Kidney tubule cell (primary cell): ENCODE measurements around the gene RYK.
"Not testable (repeated sequence)": the region's sequence is repeated elsewhere in the genome, so short reads cannot be mapped to it uniquely, and the experiment has no call there.

Experiments used
- DNase-seq: peaks from one replicate; pipeline ENCODE4 v3.0.0-alpha.2; 2018; ENCODE audit warnings: low spot score

The RYK gene

DNA sequence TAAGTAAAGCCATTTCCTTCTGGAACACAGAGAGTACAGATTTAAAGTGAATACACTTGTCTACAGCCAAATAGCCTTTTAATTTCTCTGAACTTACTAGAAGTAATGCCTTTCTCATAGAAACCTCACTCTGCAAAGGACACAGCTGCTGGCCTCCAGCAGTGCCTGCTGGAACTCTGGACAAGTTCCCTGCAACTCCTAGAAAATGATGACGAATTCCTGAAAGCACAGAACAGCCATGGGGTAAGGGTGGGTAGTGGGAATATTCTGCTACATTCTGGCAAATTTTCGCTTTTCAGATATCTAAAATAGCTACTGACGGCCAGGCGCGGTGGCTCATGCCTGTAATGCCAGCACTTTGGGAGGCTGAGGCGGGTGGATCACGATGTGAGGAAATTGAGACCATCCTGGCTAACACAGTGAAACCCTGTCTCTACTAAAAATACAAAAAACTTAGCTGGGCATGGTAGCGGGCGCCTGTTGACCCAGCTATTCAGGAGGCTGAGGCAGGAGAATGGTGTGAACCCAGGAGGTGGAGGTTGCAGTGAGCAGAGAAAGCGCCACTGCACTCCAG is 34.4 kb downstream of the RYK start:
- DNase-seq = no peak

DNA sequence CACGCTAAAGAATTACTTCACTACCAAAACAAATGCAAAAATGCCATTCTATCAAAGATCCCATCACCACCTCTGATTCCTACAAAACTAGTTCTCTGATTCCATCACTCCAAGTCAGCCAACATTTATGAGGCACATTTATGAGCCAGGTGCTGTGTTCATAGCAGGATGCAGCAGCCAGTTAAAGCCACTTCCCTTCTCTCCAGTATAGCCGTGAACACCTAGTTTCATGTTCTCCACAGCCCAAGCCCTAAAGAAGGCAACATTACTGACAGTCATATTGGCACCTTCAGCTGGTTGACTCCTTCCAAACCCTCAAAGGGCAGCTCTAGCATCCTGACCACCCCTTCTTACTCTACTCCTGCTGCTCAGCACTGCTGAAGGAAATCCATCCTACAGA is 36.4 kb downstream of the RYK start:
- no peak for DNase-seq

DNA sequence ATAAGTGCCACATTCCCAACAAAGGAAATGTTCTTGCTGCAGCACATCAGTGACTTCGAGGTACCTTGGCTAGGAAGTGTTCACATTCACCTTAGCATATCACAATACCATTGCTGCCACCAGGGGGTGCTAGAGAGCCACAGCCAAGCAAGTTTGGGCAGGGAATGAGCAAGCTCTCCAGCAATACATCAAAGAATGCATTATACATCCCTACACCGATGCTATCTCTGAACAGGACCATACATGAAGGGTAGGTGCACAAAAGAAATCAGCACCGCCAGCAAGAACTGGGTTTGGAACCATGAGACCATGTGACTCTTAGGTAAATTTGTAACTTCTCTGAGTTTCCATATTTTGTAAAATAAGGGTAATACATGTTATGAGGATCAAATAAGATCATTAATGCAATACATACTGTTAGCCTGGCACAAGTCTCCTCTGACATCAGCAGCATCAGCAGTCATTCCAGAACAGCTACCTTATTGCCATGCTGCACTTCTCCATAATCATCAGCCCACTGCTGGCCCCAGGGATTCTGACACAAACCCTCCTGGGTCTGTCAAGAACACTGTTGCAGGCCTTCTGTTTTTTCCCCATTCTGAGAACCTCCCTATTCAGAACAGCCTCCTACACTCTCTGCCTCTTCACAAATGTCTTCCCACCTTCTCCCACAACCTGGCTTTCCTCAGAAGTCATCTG is 37.5 kb downstream of the RYK start:
- peak; percentile 81 for DNase-seq

DNA sequence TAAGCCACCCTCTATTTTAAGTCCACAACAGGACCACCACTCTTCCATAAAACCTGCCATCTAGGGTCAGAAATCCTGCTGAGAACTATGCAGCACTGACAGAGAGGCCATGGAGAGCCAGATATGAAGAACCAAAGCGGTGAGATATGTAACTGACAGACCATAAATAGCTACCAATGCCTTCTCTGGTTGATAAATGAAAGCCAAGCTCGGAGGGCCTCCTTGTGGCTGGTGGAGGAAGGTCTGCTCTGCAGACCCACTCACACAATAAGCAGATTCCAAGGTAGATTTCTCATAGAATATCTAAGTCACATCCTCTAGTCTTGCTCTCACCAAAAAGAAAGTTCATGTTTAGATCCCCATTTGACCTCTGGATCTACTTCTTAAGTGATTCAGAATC is 38.9 kb downstream of the RYK start:
- peak; percentile 56 for DNase-seq

DNA sequence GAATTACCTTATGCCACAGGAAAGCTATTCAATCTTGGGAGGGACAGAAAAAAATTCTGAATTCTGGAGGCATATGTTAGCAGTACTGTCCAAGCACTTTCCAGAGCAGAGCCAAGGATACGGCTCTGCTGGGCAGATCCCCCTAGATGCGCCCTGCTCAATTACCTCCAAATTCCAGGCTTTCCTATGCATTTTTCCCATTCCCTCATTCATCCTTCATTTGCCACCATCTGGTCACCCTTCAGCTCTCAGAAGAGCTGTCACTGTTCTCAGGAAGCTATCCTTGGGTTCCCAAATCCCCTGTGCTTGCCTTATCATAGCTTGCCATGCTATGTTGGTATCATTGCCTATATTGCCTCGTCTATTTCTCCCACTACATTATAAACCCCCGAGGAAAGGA is 45.2 kb downstream of the RYK start:
- no peak for DNase-seq

DNA sequence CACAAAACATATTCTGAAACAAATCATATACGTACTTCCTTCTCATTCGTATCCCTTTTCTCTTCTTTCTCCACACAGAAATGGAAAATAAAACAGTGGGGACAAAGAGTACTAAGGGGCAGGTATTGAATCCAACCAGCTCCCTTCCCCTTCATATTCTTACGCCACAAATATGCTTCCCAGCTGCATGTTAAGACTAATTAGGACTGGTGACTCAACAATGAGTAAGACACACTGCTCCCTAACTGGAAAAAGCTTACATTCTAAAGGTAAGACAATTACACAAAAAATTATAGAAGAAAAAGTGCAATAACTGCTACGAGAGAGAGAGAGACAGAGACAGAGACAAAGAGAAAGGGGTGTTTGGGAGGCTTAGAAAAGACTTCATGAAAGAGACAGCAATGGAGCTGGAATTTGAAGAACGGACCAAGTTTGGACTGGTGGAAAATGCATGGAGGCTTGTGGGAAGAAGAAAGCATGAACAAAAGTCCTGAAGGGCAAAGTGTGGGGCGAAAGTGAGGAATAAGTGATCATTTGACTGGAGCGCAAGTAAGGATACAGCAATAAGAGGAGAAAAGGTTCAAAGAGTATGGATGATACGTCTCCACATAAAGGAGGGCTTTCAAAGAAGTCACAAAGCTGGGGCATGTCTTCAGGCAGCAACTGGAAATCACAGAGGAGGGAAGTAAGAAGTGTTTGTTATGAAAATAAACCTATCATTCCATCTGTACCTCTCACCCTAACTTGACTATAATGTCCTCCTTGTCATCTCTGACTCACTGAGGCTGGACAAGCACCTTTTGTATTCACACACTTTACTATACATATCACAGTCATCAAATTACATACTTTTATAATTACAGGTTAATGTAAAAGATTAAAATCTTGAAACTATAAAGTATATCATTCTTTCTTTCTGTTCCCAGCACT is 49.2 kb downstream of the RYK start:
- peak; percentile 79 for DNase-seq

DNA sequence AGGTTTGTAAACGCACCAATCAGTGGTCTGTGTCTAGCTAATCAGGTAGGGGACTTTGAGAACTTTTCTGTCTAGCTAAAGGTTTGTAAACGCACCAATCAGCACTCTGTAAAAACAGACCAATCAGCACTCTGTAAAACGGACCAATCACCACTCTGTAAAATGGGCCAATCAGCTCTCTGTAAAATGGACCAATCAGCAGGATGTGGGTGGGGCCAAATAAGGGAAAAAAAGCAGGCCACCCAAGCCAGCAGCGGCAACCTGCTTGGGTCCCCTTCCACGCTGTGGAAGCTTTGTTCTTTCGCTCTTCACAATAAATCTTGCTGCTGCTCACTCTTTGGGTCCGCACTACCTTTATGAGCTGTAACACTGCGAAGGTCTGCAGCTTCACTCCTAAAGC is 50.8 kb downstream of the RYK start:
- not testable (repeated sequence) for DNase-seq

DNA sequence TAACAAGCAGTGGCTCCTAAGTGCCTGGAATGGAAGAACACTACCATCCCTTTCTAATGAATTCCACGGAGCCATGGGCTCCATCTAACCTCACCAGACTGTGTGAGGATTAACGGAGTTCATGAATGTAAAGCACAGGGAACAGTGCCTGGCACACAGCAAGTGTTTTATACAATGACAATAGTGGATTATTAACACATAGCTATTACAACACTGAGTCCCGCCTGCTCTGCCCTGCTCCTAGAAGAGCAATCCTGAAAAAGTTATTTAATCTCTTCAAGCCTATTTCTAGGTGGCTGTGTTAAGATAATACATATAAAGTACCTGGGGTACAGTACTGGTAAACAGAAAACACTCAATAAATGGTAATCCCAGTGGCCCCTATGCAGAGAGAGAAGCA is 51.4 kb downstream of the RYK start:
- no peak for DNase-seq

DNA sequence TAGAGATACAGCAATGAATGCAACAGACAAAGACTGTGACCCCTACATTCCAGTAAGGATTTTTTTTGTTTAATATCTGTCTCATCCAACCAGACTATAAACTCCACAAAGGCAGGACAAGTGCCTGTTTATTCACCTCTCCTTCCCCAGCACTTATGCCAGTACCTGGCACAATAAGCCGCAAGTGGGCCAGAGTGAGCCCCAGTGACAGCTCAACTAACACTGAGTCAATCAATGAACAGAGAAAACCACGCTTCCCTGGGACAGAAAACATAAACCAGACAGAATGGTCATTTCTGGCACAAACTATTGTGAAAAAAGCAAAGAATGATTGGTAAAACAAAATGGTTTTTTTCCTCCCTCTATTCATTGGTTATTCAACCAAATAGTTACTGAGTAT is 52.2 kb downstream of the RYK start:
- no peak for DNase-seq

DNA sequence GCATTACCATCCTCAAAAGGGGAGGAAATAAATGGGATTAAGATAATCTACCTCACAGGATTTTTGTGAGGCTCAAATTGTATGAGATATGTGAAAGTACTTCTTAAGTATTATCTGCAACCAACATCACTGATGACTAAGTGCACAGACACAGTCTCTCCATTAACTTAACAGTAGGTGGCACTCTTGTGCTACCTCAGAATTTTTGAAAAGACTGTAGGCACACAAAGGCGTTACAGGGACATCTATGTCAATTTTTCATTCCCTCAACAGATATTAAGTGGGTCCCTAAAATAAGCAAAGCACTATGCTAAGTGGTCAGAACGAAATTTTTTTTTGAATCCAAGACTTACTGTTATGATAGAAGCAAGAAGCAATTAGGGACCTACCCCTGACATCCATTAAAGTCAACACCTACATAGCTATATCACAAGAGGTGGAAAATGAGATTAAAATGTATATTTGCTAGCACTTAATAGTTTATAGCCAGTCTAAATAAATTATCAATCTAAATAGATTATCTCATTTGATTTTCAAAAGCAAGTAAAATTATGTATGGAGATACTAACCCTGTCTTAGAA is 52.9 kb downstream of the RYK start:
- peak; percentile 73 for DNase-seq

DNA sequence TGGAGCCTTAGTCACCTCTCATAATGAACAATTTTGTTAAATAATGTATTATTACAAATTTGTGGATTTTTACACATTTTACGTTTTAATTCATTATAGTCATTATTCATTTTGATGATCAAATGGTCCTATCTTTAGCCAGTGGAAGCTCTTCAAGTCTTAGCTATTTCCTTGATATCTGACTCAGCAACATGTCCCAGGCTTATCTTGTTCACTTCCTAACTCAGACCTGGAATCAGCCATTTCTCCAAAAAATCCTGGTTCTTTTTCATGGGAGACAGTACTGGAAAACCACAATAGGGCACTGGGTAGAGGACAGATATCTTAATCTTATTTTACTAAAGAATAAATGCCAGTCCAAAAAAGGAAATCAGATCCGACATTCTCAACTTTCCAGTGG is 56.4 kb downstream of the RYK start:
- no peak for DNase-seq

DNA sequence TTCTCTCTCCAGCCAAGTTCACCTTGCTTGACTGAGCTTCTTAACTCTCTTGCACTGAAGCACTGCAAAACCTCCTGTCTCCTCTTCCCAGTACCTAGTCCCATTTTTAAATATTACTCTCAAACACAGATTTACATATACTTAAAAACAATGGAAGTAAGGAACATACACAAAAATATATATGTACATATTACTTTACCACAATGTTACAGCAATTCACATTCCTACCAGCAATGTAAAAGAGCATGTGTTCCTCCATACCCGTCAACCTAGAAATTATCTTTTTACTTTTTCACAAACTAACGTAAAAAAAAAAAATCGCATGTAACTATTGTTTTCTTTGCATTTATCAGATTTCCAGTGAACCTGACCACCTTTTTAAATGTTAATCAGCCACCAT is 60.4 kb downstream of the RYK start:
- DNase-seq = no peak

DNA sequence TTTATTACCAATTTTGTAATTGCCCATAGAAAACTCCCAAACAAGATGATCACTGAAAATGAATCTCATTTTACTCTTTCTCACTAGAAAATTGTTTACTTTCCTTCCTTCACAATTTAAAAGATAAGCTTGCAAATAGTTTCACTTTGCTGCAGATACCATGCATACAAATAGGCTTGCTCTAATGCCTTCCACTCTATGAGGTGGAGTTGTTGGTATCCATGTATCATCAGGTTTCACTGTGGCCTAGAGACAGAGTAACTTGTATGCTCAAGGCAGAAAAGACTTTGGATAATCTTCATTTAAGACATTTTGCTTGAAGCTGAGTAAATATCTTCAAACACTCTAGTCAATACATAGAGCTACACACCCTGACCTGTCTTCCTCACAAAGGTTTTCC is 60.8 kb downstream of the RYK start:
- peak; percentile 1 for DNase-seq

DNA sequence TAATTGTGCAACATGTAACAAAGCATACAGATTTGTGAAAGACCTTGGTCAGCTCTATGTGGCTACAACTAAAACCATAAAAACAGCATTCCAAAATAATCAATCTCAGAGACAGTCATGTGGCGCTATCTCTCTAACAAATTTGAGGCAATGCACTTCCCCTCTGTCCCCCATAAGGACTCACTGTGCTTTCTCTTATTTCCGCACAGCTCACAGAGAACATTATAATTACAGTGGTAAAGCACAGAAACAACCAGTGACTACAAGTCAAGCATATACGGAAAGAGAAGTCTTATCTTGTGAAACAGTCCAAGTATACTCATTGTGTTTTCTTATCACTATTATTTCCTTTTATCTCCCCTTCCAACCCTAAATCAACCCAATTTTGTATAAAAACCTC is 64.3 kb downstream of the RYK start:
- DNase-seq = no peak

DNA sequence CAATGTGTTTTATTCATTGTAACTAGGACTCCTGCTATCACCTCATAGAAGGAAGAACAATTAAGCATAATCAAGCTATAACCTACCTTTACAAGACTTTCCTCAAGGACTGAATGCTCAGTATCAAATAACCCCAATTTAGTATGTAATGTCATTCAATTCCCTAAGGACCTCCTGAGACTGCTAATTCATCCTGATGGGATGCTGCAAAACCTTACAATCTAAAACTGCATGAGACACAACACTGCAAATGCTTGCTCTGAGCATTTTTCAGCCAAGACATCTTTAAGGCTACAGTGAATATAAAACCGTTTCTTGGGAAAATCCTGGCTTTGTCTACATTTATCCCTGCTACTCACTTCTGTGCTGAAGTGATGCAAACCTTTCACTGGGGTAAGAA is 69.9 kb downstream of the RYK start:
- no peak for DNase-seq

DNA sequence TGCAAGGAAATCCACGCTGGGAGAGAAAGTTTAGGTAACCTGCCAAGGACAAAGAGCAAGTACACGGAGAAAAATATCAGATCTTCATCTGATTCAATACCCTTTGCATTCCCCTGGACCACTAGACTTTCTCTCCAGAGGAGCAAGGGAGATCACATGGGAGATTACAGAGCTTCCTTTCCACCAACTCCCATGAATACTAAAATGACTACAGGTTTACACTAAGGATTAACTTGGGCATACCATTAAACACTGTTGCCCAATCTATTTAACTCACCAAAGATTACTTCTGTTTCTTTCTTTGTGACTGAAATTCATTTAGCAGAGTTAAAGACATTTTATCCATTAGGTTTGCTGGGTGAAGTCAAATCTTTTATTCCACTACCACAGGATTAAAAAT is 71.2 kb downstream of the RYK start:
- DNase-seq = no peak

DNA sequence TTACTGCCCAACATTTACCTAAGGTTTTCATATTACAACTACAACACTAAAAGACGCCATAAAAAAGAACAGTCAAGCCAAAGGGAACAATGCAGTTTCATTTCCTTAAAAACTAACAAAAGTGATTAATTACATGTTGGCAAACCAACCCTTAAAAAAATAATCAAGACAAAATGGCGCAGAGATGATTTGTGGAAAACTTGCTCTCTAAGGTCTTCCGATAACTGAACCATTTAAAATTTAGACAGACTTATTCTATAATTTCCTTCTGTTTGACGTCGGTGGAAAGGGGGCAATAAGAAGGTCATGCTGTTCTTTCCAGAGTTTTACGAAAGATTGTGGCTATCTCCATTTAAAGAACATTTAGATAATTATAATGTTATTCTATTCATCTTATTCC is 87.6 kb downstream of the RYK start:
- DNase-seq = no peak

DNA sequence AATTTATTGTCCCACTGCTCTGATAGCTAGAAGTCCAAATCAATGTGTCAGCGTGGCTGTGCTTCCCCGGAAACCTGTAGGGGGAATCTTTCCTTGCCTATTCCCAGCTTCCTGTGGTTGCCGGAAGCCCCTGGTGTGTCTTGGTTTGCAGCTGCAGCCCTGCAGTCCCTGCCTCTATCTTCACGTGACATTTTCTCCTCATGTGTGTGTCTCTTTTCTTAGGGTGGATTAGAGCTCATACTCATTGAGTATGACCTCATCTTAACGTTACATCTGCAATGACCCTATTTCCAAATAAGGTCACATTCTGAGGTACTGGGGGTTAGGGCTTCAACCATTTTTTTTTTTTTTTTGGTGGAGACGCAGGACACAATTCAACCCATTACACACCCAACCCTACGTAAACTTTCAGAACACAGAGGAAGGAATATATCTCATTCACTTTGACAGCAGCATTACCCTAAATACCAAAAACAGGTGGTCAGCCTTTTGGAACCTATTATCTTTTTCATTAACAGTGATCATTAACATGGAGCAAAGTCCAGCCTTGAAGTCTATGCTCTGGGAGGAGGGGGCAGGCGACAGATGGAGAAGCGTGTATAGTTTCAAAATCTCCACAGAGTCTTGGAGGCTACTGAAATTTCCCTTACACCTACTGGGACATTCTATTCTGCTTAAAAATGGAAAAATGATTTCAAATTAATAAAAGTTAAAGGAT is 88.6 kb downstream of the RYK start:
- DNase-seq = peak; percentile 41

DNA sequence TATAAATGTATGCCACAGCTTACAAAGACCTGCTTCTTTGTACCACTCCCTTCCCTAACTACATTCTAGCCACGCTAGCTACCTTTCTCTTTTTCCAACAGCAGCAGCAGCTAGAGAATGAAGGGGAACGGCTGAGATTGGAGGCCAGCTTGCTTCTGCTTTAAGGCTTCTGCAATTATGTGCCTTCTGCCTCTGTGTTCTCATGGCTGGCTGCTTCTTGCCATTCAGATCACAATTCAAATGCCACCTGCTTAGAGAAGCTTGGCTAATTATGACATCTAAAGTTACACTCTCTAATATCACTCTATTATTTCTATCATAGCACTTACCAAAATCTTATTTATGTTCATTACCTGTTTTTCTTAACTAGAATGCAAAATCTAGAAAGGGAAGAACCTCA is 95.2 kb downstream of the RYK start:
- no peak for DNase-seq

DNA sequence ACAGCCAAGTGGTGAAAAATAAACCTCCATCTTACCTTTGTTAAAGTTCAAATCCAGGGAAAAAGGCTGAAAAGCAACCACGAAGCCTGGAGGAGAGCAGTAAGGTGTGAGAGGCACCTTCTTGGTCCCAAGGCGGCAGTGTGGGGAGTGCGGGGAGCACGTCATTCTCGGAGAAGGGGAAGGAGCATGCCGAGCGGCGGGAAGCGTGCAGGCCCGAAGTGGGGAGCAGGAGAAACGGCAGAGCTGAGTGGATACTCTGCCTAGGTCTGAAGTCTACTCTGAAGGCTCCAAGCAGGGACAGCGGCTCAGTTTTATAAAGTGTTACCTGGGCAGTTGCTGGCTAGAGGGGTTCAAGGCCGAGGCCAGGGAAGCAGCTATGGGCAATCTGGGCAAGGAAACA is 96.9 kb downstream of the RYK start:
- no peak for DNase-seq

DNA sequence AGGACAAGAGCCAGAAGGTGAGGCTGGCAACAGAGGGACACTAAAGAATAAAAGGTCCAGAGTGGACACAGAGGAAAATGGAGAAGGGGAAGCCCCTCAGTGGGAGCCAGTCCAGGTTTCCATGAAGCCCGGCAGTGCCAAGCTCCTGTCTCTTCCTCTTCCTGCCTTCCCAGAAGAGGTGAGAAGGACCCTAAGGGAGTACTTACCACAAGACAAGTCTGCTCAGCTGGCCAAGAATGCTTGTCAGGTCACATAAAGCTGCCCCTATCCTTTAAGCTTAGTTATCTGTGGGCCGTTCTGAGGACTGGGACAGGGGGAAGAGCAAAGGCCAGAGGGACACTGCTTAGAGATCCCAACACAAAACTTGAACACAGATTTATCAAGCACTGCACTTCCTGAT is 100.2 kb downstream of the RYK start:
- no peak for DNase-seq

DNA sequence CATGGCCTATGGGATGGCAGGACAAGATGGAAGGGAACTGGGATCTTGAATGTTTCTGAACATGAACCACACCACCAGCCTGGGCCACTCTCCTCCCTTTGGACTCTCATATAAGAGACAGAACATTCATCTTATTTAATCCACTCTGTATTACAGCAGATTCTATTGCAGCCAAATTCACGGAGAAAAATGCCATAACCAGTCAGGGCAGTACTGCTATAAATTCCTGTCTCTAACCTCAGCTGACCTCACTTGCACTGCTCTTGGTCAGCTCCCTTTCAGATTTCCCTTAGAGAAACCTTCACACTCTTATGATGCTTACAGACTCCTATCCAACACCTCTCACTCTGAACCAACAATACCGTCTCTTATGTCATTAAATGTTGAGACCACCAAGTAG is 101.4 kb downstream of the RYK start:
- no peak for DNase-seq
